Measurements from ENCODE around the gene EP400. TPM values are rescaled to one million over a fixed set of nuclear protein-coding genes. Genes with fewer than 3 reads are reported as not detected.
"Not testable (repeated sequence)": the region's sequence is repeated elsewhere in the genome, so short reads cannot be mapped to it uniquely, and the experiment has no call there.

EP400 gene
- total and polyA plus RNA-seq, 2 of the 4 experiments (the other 2 are of a cell fraction), result 4.3 to 11.4 TPM

GRCh38 chr12:132047630-132048029 lies 97.9 kb downstream of the EP400 start:
- POLR2A ChIA-PET (ENCODE audit: unreplicated experiment); CTCF ChIA-PET; H3K4me3 ChIP-seq (ENCODE audit: insufficient read depth, low read depth, low read length): not testable (repeated sequence)

More at GRCh38 chr12:132047630-132048029, 97.9 kb downstream of the EP400 start:
- H3K27me3 ChIP-seq (ENCODE audit: control insufficient read depth, insufficient read depth, low read length); intact Hi-C loops (cut with micrococcal nuclease); H3K14ac ChIP-seq (replicated peaks; ENCODE audit: low read depth, low read length); H4K91ac ChIP-seq (ENCODE audit: insufficient read depth, low read depth, low read length); H3K4me1 ChIP-seq (ENCODE audit: control insufficient read depth, insufficient read depth, low read length); H3K9ac ChIP-seq (ENCODE audit: low read depth, low read length); H2BK120ac ChIP-seq (ENCODE audit: low read depth, low read length); H2BK15ac ChIP-seq (ENCODE audit: low read depth, low read length); BruUV-seq (replicated peaks); H2AFZ ChIP-seq (replicated peaks; ENCODE audit: low read length, poor library complexity); dilution Hi-C loops (cut with HindIII; ENCODE audit: low sequenced_read_pairs, unreplicated experiment); H3K18ac ChIP-seq (ENCODE audit: low read depth, low read length); H3K56ac ChIP-seq (ENCODE audit: extremely low read depth, insufficient read depth, low read length); H2BK5ac ChIP-seq (ENCODE audit: low read depth, low read length, poor library complexity, severe bottlenecking); H3K9me3 ChIP-seq (ENCODE audit: control insufficient read depth, insufficient read depth, low read length); H3K23ac ChIP-seq (ENCODE audit: low read depth, low read length); H2AK9ac ChIP-seq (replicated peaks; ENCODE audit: low read depth, low read length, poor library complexity); H3K27ac ChIP-seq (ENCODE audit: insufficient read depth, low read length); in situ Hi-C loops (cut with MboI; ENCODE audit: low sequenced_read_pairs); H4K5ac ChIP-seq (ENCODE audit: low read depth, low read length); H2BK20ac ChIP-seq (ENCODE audit: low read depth, low read length); H4K8ac ChIP-seq (ENCODE audit: low read depth in 2 of 2, low read length in 2 of 2); DNase-seq; ATAC-seq (ENCODE audit: low read depth); H3K4me2 ChIP-seq (ENCODE audit: low read depth, low read length); H3K4ac ChIP-seq (ENCODE audit: low read depth, low read length); H2AK5ac ChIP-seq (ENCODE audit: low read depth, low read length): not testable (repeated sequence)
- Histone ChIP-seq H4K20me1 (ENCODE audit: insufficient read depth, low read length) (peaks cover 11% of the 10 kb centered on the region), H3K9me1 (ENCODE audit: insufficient read depth, low read length) (peaks cover 16% of the 10 kb centered on the region), H3K36me3 (ENCODE audit: control insufficient read depth, insufficient read depth, low read length) (peaks cover 57% of the 10 kb centered on the region), H3K79me1 (ENCODE audit: low read depth in 1 of 2, low read length in 2 of 2) (peaks cover 13 to 22% of the 10 kb centered on the region in 2 experiments)
- WGBS, 2 experiments (ENCODE audit: extremely low coverage in 2 of 2, insufficient read length in 1 of 2), result 92% methylated on average over 4 of the region's 11 CpGs; no CpG with 5 or more reads in 1 of the 2 experiments
